GM12864 (cell line): Measurements from ENCODE around the gene BPIFB1.

ENCODE experiments used
- DNase-seq: peaks from one replicate; pipeline ENCODE4 v3.0.0-alpha.2; 2011; ENCODE audit warnings: low read depth
- H3K4me3 ChIP-seq: 2 replicates; pipeline ENCODE4 v1.5.1; 2011; ENCODE audit warnings: mild to moderate bottlenecking, low read depth, low read length, control low read depth
- CTCF ChIP-seq: IDR thresholded peaks from 2 replicates; pipeline ENCODE4 v1.5.1; 2011; ENCODE audit warnings: low read depth, mild to moderate bottlenecking, moderate library complexity, low read length, control low read depth, inconsistent platforms; ENCODE audit errors: missing control alignments

The BPIFB1 gene

DNA sequence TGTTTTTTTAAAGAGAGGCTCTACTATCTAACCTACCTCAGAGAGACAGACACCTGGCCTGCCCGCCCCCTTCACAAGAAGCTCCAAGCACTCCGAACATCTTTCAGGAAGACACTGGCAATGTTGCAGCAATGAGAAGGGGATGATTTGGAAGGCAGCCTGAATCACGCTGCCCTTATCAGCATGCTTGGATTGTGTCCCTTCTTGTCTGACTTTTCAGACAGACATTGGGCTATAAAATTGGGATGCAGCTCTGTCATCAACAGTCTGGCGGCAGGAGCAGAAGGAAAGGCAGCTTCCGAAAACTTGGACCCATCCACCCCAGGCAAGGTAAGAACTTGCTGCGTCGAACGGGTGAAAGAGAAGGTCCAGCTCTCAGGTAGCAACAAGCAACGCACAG lies 62.3 kb downstream of the BPIFB1 start:
- no peak for TF ChIP-seq CTCF
- H3K4me3 ChIP-seq, result no peak overlapping the region
- DNase-seq, result no peak

DNA sequence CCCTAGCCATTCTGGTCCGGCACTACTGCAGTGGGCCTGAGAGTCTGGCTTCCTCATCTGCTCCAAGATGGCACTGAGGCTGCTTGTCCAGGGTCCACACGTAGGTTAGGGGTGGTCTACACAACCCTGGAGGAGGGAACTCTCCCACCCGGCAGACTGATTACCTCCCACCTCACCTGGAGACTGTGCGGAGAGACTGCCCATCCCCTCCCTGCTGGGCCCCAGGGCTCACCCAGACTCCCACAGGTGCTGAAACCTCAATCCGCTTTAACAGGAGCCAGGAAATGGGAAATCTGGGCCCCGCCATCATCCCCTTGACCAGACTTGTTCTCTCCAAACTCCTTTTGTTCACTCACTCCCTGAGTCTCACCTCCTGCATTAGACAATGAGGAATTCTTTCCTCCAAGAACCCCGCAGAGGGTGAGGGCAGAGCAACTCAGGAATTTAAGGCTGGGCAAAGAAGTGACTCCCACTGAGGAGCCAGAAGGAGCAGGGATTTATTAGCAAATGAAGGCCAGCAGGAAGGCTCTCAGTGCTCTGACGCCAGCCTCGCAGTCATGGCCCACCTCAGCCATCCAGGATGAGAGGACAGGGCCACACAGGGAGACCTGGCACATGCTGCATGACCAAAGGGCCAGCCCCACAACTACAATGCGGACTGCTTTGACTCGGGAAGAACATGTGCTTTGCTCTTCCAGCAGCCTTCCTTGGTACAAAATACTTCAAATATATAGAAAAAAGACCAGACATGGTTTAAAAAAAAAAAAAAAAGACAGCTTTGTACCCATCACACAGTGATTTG lies 65.3 kb downstream of the BPIFB1 start:
- DNase-seq, result no peak
- no peak for TF ChIP-seq CTCF
- H3K4me3 ChIP-seq, result no peak overlapping the region

DNA sequence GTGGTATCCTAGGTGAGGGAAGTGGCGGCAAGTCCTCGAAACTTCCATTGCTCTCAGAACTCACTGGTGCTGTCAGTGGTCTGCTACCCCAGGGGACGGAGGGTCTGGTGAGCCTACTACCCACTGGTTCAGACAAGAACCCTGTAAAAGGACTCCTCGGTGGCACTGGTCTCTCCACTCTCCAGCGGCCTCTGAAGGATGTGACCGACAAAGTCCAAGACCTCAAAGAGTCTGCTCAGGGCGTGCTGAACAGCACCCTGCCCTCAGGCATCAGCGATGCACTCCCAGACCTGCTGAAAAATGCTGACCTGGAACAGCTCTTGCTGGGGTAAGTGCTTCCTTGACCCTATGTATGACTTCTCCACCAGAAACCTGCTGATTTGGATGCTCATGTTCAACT lies 66.5 kb downstream of the BPIFB1 start:
- TF ChIP-seq CTCF, result no peak
- DNase-seq, result no peak
- no peak overlapping the region for H3K4me3 ChIP-seq

DNA sequence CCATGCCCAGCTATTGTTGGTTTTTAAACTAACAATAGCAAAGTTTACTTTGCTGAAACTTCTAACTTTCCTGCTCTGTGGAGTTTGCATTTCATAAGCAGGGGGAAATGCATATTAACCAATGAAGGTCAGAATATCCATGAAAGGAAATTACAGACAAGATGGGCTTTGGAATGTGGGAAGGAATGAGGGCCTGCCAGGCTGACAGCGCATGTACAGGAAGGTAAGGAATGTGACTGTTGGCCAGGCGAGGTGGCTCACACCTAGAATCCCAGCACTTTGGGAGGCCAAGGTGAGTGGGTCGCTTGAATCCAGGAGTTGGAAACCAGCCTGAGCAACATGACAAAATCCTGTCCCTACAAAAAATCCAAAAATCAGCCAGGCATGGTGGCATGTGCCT lies 68.7 kb downstream of the BPIFB1 start:
- no peak for TF ChIP-seq CTCF
- no peak for DNase-seq
- H3K4me3 ChIP-seq, result no peak overlapping the region

DNA sequence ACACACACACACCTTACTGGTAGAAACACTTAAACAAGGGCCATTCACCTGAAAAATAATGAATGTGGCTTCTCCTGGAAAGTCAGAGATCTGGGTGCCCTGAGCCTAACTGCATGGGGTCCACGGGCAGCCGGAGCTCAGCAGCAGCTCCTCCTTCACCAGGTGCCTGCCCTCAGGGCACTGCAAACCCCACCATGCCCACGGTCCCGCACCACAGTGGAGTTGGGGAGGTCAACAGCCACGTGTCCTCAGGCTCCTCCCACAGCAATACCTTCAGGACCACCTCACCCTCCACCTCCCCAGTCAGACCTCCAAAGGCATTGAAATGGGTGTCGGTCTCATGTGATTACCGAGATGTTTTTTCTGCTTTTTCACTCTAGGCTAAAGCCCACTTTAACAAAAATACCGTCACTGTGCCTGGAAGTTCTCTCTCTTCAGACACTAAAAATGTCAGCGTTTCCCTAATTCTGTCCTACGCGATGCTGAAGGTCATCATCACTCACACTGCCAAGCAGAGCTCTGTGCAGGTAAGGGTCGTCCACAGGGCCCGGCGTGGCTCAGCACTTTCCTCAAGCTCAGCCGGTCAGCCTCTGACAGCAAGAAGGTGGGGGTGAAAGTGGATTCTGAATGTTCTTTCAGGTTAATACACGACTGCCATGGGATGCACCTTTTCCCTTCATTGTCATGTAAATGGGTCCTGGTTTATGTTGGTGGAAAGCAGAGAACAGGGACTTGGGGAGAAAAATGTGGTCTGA lies 69.4 kb downstream of the BPIFB1 start:
- DNase-seq, result no peak
- no peak overlapping the region for H3K4me3 ChIP-seq
- TF ChIP-seq CTCF, result no peak

GRCh38 chr20:33353013-33353402 lies 70.0 kb downstream of the BPIFB1 start:
- DNase-seq, result no peak
- no peak for TF ChIP-seq CTCF
- H3K4me3 ChIP-seq, result no peak overlapping the region
